Activated naive CD4-positive, alpha-beta T cell (primary cell): ENCODE results near the gene SPAG16.

Experiments
- DNase-seq, 4 experiments: peaks; one replicate each; lab custom pipeline; 2025; lab: John Stamatoyannopoulos, UW

The SPAG16 gene

DNA sequence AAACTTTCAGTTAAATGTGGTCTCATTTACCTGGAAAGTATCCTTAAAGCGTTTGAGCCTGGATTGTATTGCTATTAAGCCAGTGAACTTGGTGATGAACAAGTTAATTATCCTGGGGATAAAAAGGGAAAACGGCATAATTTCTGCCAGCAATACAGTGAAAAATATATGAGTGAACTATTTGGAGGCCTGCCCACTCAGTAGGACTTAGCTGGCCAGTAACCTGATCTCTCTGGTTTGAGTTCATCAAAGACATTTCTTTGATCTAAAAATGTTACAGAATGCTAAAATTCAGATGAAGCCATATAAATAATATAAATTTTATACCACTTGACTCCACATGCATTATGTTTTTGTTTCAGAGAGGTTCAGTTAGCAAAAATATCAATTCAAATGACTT is 885.5 kb downstream of the SPAG16 start:
- no peak for DNase-seq

- DNase-seq, result no peak
Measured at GRCh38 chr2:214174563-214174962, 890.3 kb downstream of the SPAG16 start.

DNA sequence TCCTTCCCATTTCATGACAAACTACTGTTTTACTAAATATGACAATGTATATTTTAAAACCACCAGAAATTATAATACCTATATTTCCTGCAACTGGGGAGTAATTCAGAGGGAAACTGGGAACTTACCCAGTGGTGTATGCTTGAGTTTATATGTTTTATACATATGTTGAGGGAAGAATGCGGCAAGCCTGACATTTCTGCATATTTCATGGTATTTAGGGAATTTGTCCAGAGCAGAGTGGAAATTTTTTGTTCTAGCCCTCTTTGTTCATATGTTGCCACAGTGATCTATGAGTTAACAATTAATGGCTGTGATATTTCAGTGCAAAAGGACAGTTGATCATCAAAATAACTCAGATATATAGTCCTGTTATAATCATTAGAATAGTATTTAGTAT is 895.8 kb downstream of the SPAG16 start:
- DNase-seq, result no peak

- no peak for DNase-seq
Measured at GRCh38 chr2:214180686-214181085, 896.4 kb downstream of the SPAG16 start.

GRCh38 chr2:214184461-214184860 is 900.2 kb downstream of the SPAG16 start:
- DNase-seq, result no peak

DNA sequence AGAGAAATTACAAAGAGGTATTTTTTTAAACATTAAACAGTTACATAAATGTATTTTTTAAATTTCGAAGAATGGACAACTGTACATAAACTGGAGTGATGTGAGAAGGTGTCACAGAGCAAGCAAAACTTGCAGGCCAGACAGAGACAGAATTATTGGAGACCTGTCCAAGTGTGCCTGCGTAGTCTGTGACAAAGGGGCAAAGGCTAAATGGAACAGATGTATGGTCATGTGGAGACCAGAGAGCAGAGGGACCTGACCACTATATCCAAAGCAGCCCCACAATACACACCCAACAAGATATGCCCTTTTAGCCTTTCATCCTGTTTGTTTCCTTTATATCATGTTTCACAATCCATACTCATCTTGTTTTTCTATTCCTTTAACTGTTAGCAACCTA is 901.3 kb downstream of the SPAG16 start:
- DNase-seq, result no peak

DNA sequence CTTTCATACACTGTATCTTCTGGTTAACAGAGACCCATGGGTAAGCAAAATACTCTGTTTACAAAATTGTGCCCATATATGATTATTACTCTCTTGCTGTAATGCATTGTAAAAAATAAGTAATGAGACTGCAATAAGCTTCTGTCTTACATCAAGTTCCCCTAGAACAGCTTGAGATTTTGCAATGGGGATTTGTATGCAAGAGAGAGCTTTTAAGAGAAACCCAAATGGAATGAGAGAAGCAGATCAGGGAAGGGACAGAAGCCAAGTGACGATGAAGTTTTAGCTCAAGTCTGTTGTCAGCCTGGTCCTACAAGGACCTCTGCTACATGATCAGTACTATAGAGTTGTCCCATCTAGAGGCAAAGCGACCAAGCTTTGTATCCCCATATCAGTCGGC is 908.4 kb downstream of the SPAG16 start:
- DNase-seq, result no peak

GRCh38 chr2:214193943-214194342 is 909.7 kb downstream of the SPAG16 start:
- DNase-seq, result no peak

- DNase-seq, result no peak
Measured at GRCh38 chr2:214196260-214196659, 912.0 kb downstream of the SPAG16 start.

DNA sequence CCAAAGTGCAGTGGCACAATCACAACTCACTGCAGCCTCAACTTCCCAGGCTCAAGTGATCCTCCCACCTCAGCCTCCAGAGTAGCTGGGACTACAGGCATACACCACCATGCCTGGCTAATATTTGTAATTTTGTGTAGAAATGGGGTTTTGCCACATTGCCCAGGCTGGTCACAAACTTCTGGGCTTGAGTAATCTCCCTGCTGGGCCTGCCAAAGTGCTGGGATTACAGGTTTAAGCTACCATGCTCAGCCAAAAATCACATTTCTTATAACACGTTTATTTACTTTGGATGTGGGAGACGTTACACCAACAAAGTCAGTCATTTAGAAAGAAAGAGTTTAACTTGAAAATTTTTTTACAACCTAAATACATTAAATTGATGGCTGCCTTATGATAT is 917.6 kb downstream of the SPAG16 start:
- DNase-seq, result no peak

DNA sequence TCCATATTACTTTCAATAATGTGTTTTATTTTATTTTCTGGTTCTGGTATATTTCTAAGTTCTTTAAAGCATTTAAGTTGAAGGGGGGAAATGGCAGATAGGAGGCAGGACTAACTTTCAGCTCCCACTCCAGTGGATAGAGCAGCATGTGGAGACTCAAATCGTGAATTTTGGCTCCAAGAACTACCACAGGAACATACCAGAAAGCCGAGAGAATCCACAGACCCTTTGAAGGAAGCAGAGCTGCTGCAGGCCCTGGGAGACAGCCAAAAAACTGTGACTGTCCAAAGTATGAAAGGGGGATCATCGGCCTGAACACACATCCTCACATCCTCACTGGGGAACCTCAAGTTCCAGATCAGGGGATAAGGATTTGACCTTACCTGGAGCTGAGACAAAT is 919.0 kb downstream of the SPAG16 start:
- no peak for DNase-seq

DNA sequence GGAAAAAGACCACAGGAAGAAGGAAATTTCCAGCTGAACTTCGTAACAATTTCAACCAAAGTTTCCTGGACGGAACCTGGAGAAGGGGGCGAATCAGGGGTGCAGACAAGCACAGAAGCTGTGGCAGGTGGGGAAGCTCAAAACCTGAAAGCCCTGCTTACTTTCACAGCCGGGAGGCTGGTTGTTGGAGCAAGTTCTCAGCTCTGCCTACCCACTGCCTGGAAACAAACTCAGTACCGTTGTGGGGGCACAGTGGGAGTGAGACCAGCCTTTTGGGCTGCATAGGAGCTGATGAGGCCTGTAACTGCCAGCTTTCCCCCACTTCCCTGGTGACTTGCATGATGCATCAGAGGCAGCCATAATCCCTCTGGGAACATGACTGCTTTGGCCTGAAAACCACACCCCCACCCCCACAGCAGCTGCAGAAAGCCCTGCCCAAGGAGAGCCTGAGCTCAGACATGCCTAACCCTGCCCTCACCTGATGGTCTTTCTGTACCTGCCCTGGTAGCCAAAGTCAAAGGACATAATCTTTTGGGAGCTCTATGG is 919.6 kb downstream of the SPAG16 start:
- DNase-seq, result no peak

DNA sequence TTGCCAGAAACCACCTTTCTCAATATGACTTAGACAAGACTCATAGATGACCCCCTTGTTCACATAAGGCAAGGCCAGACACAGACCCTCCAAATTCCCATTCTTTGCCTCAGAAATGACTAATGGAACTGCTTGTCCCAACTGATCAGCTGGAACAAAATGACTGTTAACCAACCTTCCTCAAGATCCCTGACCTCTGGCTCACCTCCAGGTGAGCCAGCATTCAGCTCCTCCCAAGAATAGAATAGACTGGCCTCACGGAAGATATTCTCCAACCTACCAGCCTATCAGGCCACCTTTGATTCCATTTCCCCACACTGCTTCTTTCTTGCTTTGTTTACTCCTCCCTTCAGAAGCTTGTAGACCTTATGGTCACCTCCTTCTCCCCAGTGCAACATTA is 930.8 kb downstream of the SPAG16 start:
- DNase-seq, result no peak

DNA sequence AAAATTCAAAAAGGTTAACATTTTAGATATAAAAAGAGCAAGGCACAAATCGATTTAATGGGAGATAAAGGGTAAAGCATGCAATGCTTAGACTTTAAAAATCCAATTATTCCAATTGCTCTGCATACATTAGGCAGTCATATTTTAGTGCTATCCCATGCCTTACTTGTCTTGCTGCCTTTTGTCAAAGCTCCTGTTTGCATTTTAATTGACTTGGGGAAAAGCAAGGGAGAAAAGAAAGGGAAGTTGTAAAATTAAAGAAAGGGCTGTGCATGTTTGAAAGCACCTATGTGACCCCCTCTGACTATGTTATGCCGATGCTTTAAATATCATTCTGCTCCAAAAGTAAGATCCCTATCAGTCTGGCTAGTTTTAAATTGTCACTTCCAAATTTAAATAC is 932.9 kb downstream of the SPAG16 start:
- no peak for DNase-seq

GRCh38 chr2:214217599-214217998 is 933.3 kb downstream of the SPAG16 start:
- no peak for DNase-seq

DNA sequence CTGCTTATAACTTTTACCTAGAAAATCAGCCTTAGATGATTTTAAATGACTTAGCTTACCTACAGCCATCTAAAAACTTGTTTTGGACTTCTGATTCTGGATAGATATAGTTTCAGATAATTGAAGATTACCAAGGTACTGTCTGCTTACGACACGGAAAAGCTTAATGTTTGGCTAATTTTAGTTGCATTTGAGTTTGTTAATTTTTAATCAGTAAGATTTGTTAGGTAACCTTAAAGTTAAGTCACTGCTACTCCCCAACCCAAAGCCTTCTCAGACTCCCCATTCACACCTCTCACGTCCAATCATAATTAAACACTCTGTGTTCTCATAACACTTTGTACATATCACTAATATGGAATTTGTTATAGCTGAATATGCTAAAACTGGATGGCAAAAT is 936.0 kb downstream of the SPAG16 start:
- DNase-seq, result no peak

GRCh38 chr2:214226061-214226460 is 941.8 kb downstream of the SPAG16 start:
- DNase-seq, result no peak

- no peak for DNase-seq
Measured at GRCh38 chr2:214232271-214232670, 948.0 kb downstream of the SPAG16 start.

- no peak for DNase-seq
Measured at GRCh38 chr2:214233164-214233563, 948.9 kb downstream of the SPAG16 start.

DNA sequence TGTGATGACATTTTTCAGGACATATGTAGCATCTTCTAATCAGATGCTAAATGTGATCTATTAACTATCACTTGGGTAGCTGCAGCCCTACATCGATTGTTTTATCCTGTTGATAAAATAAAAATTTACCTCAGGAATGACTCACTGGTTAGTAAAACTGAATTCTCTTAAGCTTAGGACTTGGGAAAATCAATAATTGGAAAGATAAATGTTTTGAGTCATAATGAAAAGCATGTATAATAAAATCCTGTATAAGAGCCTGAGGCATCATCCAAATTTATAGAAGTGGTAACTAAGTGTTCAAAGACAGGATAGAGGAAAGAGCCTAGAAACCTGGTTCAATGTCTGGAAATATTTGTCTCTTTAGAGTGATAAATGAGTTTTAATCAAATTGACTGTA is 958.5 kb downstream of the SPAG16 start:
- no peak for DNase-seq

DNA sequence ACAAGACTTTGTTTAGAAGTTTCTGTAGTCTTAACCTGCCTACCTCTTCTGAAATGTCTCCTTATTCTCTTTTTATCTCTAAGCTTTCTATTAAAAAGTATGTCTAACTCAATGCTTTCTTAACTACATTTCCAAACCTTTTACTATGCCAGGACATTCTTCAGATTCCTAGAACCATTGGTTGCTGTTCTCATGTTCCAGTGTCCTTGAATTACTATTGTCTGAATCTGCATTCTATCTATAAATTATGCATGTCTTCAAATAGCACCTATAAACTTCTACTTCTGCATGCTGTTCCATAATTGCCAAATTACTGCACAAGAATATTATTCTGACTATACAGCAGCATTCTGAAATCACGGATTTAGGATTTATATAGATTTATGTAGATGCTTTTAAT is 960.6 kb downstream of the SPAG16 start:
- DNase-seq, result no peak

DNA sequence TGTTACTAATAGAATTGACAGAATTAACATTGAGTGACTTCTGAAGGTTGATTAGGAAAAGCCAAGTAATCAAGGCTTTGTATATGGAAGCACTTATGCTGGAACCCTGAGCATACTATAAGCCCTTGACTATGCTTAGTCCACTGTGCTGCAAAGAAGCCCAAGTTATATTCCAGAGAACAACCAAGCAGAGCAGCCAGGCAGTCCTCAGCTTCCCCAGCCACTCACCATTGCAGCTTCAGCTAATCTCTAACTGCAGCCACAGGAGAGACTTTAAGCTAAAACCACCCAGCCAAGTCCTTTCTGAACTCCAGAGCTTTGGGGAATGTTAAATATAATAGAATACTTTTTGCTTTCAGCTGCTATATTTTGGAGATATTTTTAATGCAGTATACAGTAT is 962.2 kb downstream of the SPAG16 start:
- no peak for DNase-seq

GRCh38 chr2:214247531-214247930 is 963.3 kb downstream of the SPAG16 start:
- no peak for DNase-seq

- DNase-seq, result no peak
Measured at GRCh38 chr2:214255046-214255445, 970.8 kb downstream of the SPAG16 start.

- no peak for DNase-seq
Measured at GRCh38 chr2:214261683-214262082, 977.4 kb downstream of the SPAG16 start.
